K562 (cell line): ENCODE measurements around the gene POLRMT.

Experiments
- BACH1 ChIP-seq: fragments of 200-800 bp; sonication (Bioruptor generic); IDR thresholded peaks from 2 replicates; pipeline ENCODE4 v1.6.1; 2016; ENCODE audit warnings: missing genetic modification characterization, missing compliant biosample characterization
- CCNT2 ChIP-seq: IDR thresholded peaks from 2 replicates; pipeline ENCODE4 v1.6.1; 2011; ENCODE audit warnings: borderline replicate concordance, low read depth, mild to moderate bottlenecking, moderate library complexity, mixed read lengths, low read length; ENCODE audit not compliant: insufficient read length; ENCODE audit errors: extremely low read depth
- EGR1 ChIP-seq: fragments of 450-650 bp; conservative IDR thresholded peaks from 2 replicates; pipeline ENCODE4 v1.6.1; 2017; ENCODE audit warnings: mild to moderate bottlenecking
- EP300 ChIP-seq: IDR thresholded peaks from 2 replicates; pipeline ENCODE4 v1.6.1; 2012; ENCODE audit warnings: low read length, improper control_type of control experiment
- KHSRP ChIP-seq: fragments of 450-650 bp; IDR thresholded peaks from 2 replicates; pipeline ENCODE4 v1.6.1; 2017
- NCOA1 ChIP-seq: fragments of 450-650 bp; IDR thresholded peaks from 2 replicates; pipeline ENCODE4 v1.6.1; 2016; ENCODE audit warnings: low read depth
- RBBP5 ChIP-seq: fragments of 200-600 bp; sonication (generic); IDR thresholded peaks from 2 replicates; pipeline ENCODE4 v1.6.1; 2012; ENCODE audit warnings: borderline replicate concordance, mild to moderate bottlenecking, low read length, control low read depth, inconsistent platforms; ENCODE audit not compliant: insufficient read depth, poor library complexity, severe bottlenecking
- SNAPC5 ChIP-seq: fragments of 250-450 bp; sonication (Bioruptor Pico); IDR thresholded peaks from 2 replicates; pipeline ENCODE4 v1.8.0; 2021; ENCODE audit warnings: moderate library complexity, mild to moderate bottlenecking, inconsistent platforms
- THRA ChIP-seq: fragments of 450-650 bp; IDR thresholded peaks from 2 replicates; pipeline ENCODE4 v1.6.1; 2017; ENCODE audit warnings: mild to moderate bottlenecking, moderate library complexity
- ZNF76 ChIP-seq: fragments of 250-450 bp; sonication (Bioruptor Pico); IDR thresholded peaks from 2 replicates; pipeline ENCODE4 v1.4.0; 2020; ENCODE audit warnings: mild to moderate bottlenecking, moderate library complexity, borderline replicate concordance
- ZSCAN32 ChIP-seq: fragments of 450-650 bp; formaldehyde crosslinking; IDR thresholded peaks from 2 replicates; pipeline ENCODE4 v1.4.0; 2020; ENCODE audit warnings: mild to moderate bottlenecking, moderate library complexity
- TF ChIP-seq, protein P1 (sequence below), 3 experiments: IDR thresholded peaks in 2 of 3; conservative IDR thresholded peaks in 1 of 3; 2 replicates each; pipeline ENCODE4 v1.5.1; 2011 to 2012; ENCODE audit warnings: low read length in 3 of 3, mild to moderate bottlenecking in 3 of 3, control low read depth in 2 of 3, improper control_type of control experiment in 1 of 3, inconsistent platforms in 1 of 3, low read depth in 1 of 3, mixed read lengths in 1 of 3, moderate library complexity in 1 of 3; ENCODE audit not compliant: insufficient read depth in 2 of 3
- TF ChIP-seq, protein P2 (sequence below), 2 experiments: fragments of 450-650 bp in 1 of 2; sonication (generic) in 1 of 2; formaldehyde crosslinking in 1 of 2; IDR thresholded peaks in 1 of 2; conservative IDR thresholded peaks in 1 of 2; 2 replicates each; pipeline versions ENCODE4 v1.6.1 to v1.8.1; 2016 to 2023; ENCODE audit warnings: mild to moderate bottlenecking in 2 of 2, moderate library complexity in 2 of 2, inconsistent platforms in 1 of 2, missing genetic modification reagents in 1 of 2

GRCh38 chr19:682678-683320, 49.5 kb upstream of the POLRMT start:
- TF ChIP-seq CCNT2 (no peak), BACH1 (tag) (no peak), EGR1 (no peak), ZSCAN32 (CRISPR knock-in tag) (no peak), KHSRP (no peak), SNAPC5 (CRISPR knock-in tag) (no peak), ZNF76 (CRISPR knock-in tag) (no peak), NCOA1 (no peak), THRA (no peak), RBBP5 (no peak), EP300 (no peak)
- TF ChIP-seq, protein P1, sequence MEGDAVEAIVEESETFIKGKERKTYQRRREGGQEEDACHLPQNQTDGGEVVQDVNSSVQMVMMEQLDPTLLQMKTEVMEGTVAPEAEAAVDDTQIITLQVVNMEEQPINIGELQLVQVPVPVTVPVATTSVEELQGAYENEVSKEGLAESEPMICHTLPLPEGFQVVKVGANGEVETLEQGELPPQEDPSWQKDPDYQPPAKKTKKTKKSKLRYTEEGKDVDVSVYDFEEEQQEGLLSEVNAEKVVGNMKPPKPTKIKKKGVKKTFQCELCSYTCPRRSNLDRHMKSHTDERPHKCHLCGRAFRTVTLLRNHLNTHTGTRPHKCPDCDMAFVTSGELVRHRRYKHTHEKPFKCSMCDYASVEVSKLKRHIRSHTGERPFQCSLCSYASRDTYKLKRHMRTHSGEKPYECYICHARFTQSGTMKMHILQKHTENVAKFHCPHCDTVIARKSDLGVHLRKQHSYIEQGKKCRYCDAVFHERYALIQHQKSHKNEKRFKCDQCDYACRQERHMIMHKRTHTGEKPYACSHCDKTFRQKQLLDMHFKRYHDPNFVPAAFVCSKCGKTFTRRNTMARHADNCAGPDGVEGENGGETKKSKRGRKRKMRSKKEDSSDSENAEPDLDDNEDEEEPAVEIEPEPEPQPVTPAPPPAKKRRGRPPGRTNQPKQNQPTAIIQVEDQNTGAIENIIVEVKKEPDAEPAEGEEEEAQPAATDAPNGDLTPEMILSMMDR (IDR thresholded peaks at IDR 0.05 in 2 of 3, conservative IDR thresholded peaks at IDR 0.05 in 1 of 3; ENCODE audit: insufficient read depth in 2 of 3, low read depth in 1 of 3, low read length in 3 of 3) = no peak
- TF ChIP-seq, protein P2, sequence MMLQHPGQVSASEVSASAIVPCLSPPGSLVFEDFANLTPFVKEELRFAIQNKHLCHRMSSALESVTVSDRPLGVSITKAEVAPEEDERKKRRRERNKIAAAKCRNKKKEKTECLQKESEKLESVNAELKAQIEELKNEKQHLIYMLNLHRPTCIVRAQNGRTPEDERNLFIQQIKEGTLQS (IDR thresholded peaks at IDR 0.05) = no peak
- TF ChIP-seq, protein P2 (CRISPR knock-in tag; conservative IDR thresholded peaks at IDR 0.05) = no peak
